DND-41 (cell line): ENCODE results near the gene GORASP2.

Source experiments
- CTCF ChIP-seq: IDR thresholded peaks from 2 replicates; pipeline ENCODE4 v1.5.1; 2012; ENCODE audit warnings: borderline replicate concordance, low read length, moderate library complexity, mild to moderate bottlenecking; ENCODE audit not compliant: poor library complexity, severe bottlenecking; ENCODE audit errors: extremely low read depth
- EZH2 ChIP-seq: IDR thresholded peaks from 3 replicates; pipeline ENCODE4 v1.6.1; 2012; ENCODE audit warnings: borderline replicate concordance, low read depth, mild to moderate bottlenecking, moderate library complexity, low read length, inconsistent platforms; ENCODE audit not compliant: severe bottlenecking

- no peak for TF ChIP-seq CTCF
- no peak for TF ChIP-seq EZH2
Measured at GRCh38 chr2:171016125-171016524, 87.1 kb downstream of the GORASP2 start.
